Measurements from ENCODE around the gene CLEC16A. TPM values are rescaled to one million over a fixed set of nuclear protein-coding genes. Genes with fewer than 3 reads are reported as not detected.
A peak's percentile ranks its signal among the peaks of the same experiment; 100 is the strongest.

Gene CLEC16A
- total and polyA plus RNA-seq, 2 donors (not counting 1 experiment from before 2014, with no cell fraction given): 21.9 to 79.5 TPM

GRCh38 chr16:11038777-11039176 lies 94.4 kb downstream of the CLEC16A start:
- POLR2A ChIA-PET: no interaction called here
- H3K4me3 Mint-ChIP-seq: no peak overlapping the region
- no peaks in the 10 kb centered on the region for H3K27me3 Mint-ChIP-seq
- DNase-seq: no peak
- peak overlapping the region; percentile 53 for H3K27ac Mint-ChIP-seq
- no peaks in the 10 kb centered on the region for H3K27me3 ChIP-seq (replicated peaks in 1 of 4; ENCODE audit: control extremely low read depth in 1 of 4, control insufficient read depth in 3 of 4, insufficient read depth in 4 of 4, low read length in 3 of 4)
- H3K9me3 ChIP-seq (ENCODE audit: control extremely low read depth in 1 of 3, control insufficient read depth in 2 of 3, insufficient read depth in 1 of 3, low read length in 2 of 3): no peaks in the 10 kb centered on the region
- H3K79me2 ChIP-seq (ENCODE audit: control insufficient read depth, insufficient read depth, low read length): no peaks in the 10 kb centered on the region
- H3K4me1 ChIP-seq (ENCODE audit: control insufficient read depth in 2 of 2, insufficient read depth in 2 of 2, low read length in 2 of 2): no peaks in the 10 kb centered on the region
- H3K4me2 ChIP-seq (replicated peaks; ENCODE audit: low read depth, low read length, poor library complexity, severe bottlenecking): no peak overlapping the region
- H4K20me1 ChIP-seq (ENCODE audit: control insufficient read depth, insufficient read depth, low read length, poor library complexity, severe bottlenecking): peaks cover 5% of the 10 kb centered on the region
- peaks cover 17 to 81% of the 10 kb centered on the region in 2 experiments for H3K36me3 ChIP-seq (replicated peaks in 1 of 2; ENCODE audit: control extremely low read depth in 1 of 2, control insufficient read depth in 1 of 2, extremely low read depth in 1 of 2, insufficient read depth in 2 of 2, low read length in 1 of 2)
- H3K4me1 Mint-ChIP-seq: no peaks in the 10 kb centered on the region
- H2AFZ ChIP-seq (ENCODE audit: insufficient read depth, low read depth, low read length, poor library complexity, severe bottlenecking): no peak overlapping the region
- intact Hi-C loops (cut with micrococcal nuclease): no loop called here
- no peak overlapping the region for H3K4me3 ChIP-seq (ENCODE audit: control extremely low read depth in 1 of 5, extremely low read depth in 1 of 5, insufficient read depth in 1 of 5, low read depth in 2 of 5, low read length in 4 of 5)
- ATAC-seq (ENCODE audit: low read depth): no peak
- H3K9me3 Mint-ChIP-seq (ENCODE audit: insufficient read depth): no peaks in the 10 kb centered on the region
- CTCF ChIA-PET: no interaction called here
- no peak for TF ChIP-seq CTCF (IDR thresholded peaks at IDR 0.05)
- no peak overlapping the region for H3K27ac ChIP-seq (ENCODE audit: low read length in 2 of 2)
- WGBS (ENCODE audit: insufficient coverage): no CpG with 5 or more reads among the region's 5 CpGs
- no peak overlapping the region for H3K9ac ChIP-seq (ENCODE audit: low read length)

- intact Hi-C loops (cut with micrococcal nuclease): no loop called here
- Histone ChIP-seq H3K9me3 (ENCODE audit: control extremely low read depth in 1 of 3, control insufficient read depth in 2 of 3, insufficient read depth in 1 of 3, low read length in 2 of 3) (no peaks in the 10 kb centered on the region), H3K27ac (ENCODE audit: low read length in 2 of 2) (no peak overlapping the region), H3K9ac (ENCODE audit: low read length) (no peak overlapping the region), H3K27me3 (replicated peaks in 1 of 4; ENCODE audit: control extremely low read depth in 1 of 4, control insufficient read depth in 3 of 4, insufficient read depth in 4 of 4, low read length in 3 of 4) (no peaks in the 10 kb centered on the region), H3K4me1 (ENCODE audit: control insufficient read depth in 2 of 2, insufficient read depth in 2 of 2, low read length in 2 of 2) (no peaks in the 10 kb centered on the region), H3K4me3 (ENCODE audit: control extremely low read depth in 1 of 5, extremely low read depth in 1 of 5, insufficient read depth in 1 of 5, low read depth in 2 of 5, low read length in 4 of 5) (no peak overlapping the region), H2AFZ (ENCODE audit: insufficient read depth, low read depth, low read length, poor library complexity, severe bottlenecking) (no peak overlapping the region), H4K20me1 (ENCODE audit: control insufficient read depth, insufficient read depth, low read length, poor library complexity, severe bottlenecking) (peaks cover 5% of the 10 kb centered on the region), H3K79me2 (ENCODE audit: control insufficient read depth, insufficient read depth, low read length) (no peaks in the 10 kb centered on the region), H3K4me2 (replicated peaks; ENCODE audit: low read depth, low read length, poor library complexity, severe bottlenecking) (no peak overlapping the region), H3K36me3 (replicated peaks in 1 of 2; ENCODE audit: control extremely low read depth in 1 of 2, control insufficient read depth in 1 of 2, extremely low read depth in 1 of 2, insufficient read depth in 2 of 2, low read length in 1 of 2) (peaks cover 11 to 81% of the 10 kb centered on the region in 2 experiments)
- Mint-ChIP-seq H3K27me3 (no peaks in the 10 kb centered on the region), H3K4me1 (no peaks in the 10 kb centered on the region), H3K27ac (no peak overlapping the region), H3K9me3 (ENCODE audit: insufficient read depth) (no peaks in the 10 kb centered on the region), H3K4me3 (no peak overlapping the region)
- ChIA-PET CTCF (no interaction called here), POLR2A (no interaction called here)
- ATAC-seq (ENCODE audit: low read depth) (no peak), DNase-seq (no peak)
- 97% methylated on average over 8 of the region's 8 CpGs for WGBS (ENCODE audit: insufficient coverage)
- no peak for TF ChIP-seq CTCF (IDR thresholded peaks at IDR 0.05)
- TF ChIP-seq EZH2 (IDR thresholded peaks at IDR 0.05; ENCODE audit: borderline replicate concordance, insufficient read depth, low read depth, low read length, poor library complexity, severe bottlenecking): no peak
These were observed 95.4 kb downstream of the CLEC16A start for GRCh38 chr16:11039726-11040125.
